Skeletal muscle satellite cell (primary cell): ENCODE measurements around the gene ZNF341.

Experiments used
- H3K27me3 ChIP-seq: 2 replicates; pipeline ENCODE4 v1.7.0; 2013; ENCODE audit warnings: low read length; ENCODE audit not compliant: control insufficient read depth, insufficient read depth
- H3K36me3 ChIP-seq: 2 replicates; pipeline ENCODE4 v1.7.0; 2013; ENCODE audit warnings: mild to moderate bottlenecking, control low read depth, low read length; ENCODE audit not compliant: insufficient read depth
- H3K4me1 ChIP-seq: 2 replicates; pipeline ENCODE4 v1.7.0; 2013; ENCODE audit warnings: low read length; ENCODE audit not compliant: control insufficient read depth, insufficient read depth
- H3K4me2 ChIP-seq: 2 replicates; pipeline ENCODE4 v1.7.0; 2013; ENCODE audit warnings: mild to moderate bottlenecking, low read length
- H3K4me3 ChIP-seq: 2 replicates; pipeline ENCODE4 v1.7.0; 2013; ENCODE audit warnings: low read length
- H3K9ac ChIP-seq: 2 replicates; pipeline ENCODE4 v1.7.0; 2013; ENCODE audit warnings: mild to moderate bottlenecking, low read depth, low read length, moderate library complexity
- H3K9me3 ChIP-seq: replicated peaks from 2 replicates; pipeline ENCODE4 v1.7.0; 2013; ENCODE audit warnings: mild to moderate bottlenecking, control low read depth, low read length

Gene ZNF341

DNA sequence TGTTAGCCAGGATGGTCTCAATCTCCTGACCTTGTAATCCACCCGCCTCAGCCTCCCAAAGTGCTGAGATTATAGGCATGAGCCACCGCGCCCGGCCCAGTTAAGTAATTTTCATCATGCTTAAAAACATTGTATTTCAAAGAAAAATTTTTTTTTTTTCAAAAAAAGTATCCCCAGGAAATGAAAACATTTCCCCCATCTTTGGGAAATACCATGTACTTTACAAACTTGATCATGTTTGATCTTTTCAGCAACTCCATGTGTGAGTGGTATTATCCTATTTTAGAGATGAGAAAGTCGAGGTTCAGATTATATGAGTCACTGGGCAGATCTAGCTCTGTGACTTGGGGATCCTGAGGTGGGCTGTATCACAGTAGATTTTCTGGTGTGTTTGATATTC, 91.2 kb downstream of the ZNF341 start:
- H3K4me2 ChIP-seq = no peak overlapping the region
- H3K27me3 ChIP-seq = no peaks in the 10 kb centered on the region
- H3K4me1 ChIP-seq = peaks cover 6% of the 10 kb centered on the region
- H3K9me3 ChIP-seq = no peaks in the 10 kb centered on the region
- no peak overlapping the region for H3K4me3 ChIP-seq
- no peaks in the 10 kb centered on the region for H3K36me3 ChIP-seq
- no peak overlapping the region for H3K9ac ChIP-seq

DNA sequence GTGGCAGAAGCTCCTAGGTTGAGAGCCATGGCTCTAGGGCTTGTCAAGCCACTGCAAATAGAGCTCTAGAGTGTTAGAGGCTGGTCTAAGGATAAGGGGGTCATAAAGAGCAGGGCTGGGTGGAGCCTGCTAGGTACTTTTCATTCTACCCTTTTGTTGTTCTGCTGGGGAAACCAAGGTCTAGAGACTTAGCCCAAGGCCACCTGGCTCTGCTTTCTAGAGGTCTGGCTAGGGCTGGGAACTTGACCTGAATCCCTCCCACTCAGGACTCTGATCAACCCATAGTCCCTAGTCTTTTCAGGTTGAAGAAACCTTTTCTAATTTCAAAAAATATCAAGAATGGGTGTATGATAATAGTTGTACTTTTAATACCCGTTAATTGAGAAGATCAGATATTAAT, 93.1 kb downstream of the ZNF341 start:
- H3K4me1 ChIP-seq = peaks cover 20% of the 10 kb centered on the region
- H3K4me3 ChIP-seq = no peak overlapping the region
- no peaks in the 10 kb centered on the region for H3K9me3 ChIP-seq

DNA sequence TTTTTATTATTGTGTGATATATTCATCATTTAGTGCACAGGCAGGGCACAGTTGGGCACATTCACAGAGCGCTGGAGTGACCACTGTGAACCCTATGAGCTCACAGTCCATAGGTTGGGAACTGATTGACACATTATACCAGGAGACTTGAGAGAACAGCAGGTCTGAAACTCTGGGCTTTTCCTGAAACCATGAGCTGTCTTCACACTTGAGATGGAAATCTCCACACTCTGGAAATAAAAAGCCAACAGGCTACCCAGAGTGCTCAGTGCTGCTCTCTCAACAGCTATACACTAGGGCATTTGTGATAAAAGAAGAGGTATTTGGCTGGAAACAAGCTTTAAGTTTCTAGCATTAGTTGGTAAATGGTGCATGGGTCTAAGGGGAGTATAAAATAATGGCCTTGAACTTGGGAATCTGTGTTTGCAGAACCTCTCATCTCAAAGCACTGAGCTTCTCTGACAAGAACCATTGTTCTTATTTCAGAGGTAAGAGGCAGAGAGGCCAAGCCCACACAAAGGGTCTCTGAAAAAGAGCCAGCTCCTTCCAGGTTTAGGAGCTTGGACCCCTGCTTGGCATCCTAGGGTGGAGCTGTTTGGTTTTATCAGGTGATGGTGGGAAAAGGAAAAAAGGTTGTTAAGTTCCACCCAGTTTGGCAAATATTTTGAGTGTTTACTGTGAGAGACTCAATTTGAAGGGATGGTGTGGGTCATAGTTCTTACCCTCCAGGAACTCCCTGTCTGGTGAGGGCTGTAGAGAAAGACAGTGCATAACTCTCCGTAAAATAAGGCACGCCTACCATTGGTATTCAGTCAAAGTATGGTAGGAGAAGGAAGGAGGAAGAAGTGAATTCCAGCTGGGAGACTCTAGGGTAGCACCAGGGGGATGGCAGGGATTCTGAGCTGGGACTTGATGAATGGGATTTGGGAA, 93.8 kb downstream of the ZNF341 start:
- H3K4me2 ChIP-seq = no peak overlapping the region
- H3K9me3 ChIP-seq = no peaks in the 10 kb centered on the region
- no peaks in the 10 kb centered on the region for H3K27me3 ChIP-seq
- no peaks in the 10 kb centered on the region for H3K36me3 ChIP-seq
- no peak overlapping the region for H3K4me3 ChIP-seq
- H3K9ac ChIP-seq = no peak overlapping the region
- peaks cover 27% of the 10 kb centered on the region for H3K4me1 ChIP-seq

More for the DNA sequence above, 93.1 kb downstream of the ZNF341 start:
- H3K27me3 ChIP-seq = no peaks in the 10 kb centered on the region
- H3K9ac ChIP-seq = no peak overlapping the region
- H3K4me2 ChIP-seq = no peak overlapping the region
- no peaks in the 10 kb centered on the region for H3K36me3 ChIP-seq

DNA sequence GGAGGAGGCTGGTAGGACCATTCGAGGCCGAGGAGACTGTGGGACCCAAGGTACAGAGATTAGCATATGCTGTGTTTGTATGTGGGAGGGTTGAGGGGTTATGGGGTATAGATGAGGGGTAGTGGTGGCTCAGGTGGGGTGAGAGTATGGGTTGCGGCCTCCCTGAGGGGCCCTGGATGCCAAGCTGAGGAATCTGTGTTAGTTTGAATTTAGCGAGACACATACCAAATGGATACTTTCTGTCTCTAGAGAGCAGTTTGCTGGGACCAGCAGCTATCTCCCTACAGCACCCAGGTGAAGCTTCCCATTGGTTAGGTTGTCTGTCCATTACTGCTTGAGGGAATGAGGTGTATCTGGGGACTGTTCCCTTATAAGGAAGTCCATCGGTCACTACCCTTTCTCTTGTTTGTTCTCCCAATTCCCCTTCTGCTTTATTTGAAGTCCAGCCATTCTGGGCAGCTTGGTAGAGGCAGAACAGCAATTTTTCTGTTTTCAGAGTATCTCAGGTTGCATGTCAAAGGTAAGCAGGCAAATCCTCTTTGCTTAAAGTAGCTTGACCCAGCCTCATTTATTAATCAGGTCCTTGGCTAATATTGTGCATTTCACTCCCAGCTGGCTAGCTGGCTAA, 94.6 kb downstream of the ZNF341 start:
- Histone ChIP-seq H3K9ac (no peak overlapping the region), H3K4me3 (no peak overlapping the region), H3K36me3 (no peaks in the 10 kb centered on the region), H3K27me3 (no peaks in the 10 kb centered on the region), H3K4me1 (peaks cover 28% of the 10 kb centered on the region), H3K4me2 (no peak overlapping the region), H3K9me3 (no peaks in the 10 kb centered on the region)

DNA sequence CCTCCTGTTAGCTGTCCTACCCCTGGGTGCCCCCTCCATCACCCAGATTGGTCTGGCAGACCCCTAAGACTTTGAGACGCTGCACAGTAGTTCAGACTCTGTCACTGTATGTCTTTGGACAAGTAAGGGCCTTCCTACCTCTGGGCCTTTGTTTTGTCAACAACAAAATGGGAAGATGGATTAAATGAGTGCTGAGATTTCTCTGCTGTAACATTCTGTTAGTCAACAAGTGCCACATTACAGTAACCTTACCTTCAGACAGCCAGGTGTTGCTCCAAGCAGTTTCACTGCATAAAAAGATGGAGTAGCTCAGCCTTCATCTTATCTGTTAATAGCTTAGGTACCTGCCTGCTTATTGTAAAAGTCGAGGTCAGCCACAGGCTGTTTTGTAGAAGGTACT, 95.3 kb downstream of the ZNF341 start:
- no peak overlapping the region for H3K9ac ChIP-seq
- H3K27me3 ChIP-seq = no peaks in the 10 kb centered on the region
- peaks cover 33% of the 10 kb centered on the region for H3K4me1 ChIP-seq
- no peaks in the 10 kb centered on the region for H3K9me3 ChIP-seq
- H3K4me2 ChIP-seq = no peak overlapping the region
- H3K36me3 ChIP-seq = no peaks in the 10 kb centered on the region
- H3K4me3 ChIP-seq = no peak overlapping the region

DNA sequence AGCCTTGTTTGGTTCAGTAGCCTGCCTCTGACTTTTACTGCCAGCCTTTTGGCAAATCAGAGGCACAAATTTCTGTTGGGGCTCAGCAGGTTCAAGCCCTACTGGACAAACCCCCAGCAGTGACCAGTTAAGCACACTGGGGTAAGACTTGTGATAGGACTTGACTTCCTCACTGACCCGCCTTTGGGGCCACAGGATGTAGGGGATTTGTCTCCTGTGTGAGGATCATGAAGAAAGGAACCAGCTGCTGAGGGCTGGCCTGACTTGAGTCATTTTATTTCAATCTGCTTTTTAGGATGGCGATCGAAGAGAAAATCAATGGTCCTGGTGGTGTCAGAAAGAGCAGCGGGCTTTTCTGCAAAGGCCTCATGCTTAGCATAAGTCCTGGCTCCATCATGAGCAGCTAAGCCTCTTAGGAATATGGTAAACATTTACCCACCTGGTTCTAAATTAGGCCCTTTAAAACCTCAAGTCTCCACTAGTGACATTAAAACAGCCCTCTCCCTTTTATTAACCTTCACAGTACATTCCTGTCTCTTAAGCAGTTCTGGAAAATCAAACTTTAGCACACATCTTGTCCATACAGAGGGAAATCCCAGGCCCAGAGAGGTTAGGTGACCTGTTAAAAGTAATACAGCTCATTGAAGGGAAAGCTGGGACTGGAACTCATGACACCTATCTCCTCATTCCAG, 96.0 kb downstream of the ZNF341 start:
- peaks cover 37% of the 10 kb centered on the region for H3K4me1 ChIP-seq
- no peaks in the 10 kb centered on the region for H3K36me3 ChIP-seq
- H3K9ac ChIP-seq = no peak overlapping the region

DNA sequence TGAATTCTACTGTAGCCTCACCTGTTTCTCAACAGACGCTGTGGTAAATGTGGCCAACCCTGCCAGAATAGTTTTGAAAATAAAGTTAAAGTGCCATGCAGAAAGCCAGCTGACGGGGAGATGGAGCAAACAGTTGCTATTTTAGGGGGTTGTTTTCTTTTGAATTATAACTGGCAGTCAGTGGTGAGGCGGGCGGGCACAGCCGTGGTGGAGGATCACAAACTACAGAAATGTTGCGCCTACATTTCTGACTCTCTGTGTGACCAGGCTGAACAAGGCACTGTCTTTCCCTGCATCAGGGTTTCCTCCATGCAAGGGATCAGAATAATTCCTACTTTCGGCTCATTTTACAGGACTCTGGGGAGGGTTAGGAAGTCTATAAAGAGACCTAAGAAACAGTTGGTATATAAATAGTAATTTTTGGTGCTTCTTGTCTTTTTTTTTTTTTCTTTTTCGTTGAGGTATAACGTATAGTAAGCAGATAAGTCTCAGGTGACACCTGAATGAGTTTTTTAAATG, 96.6 kb downstream of the ZNF341 start:
- H3K9ac ChIP-seq = no peak overlapping the region
- H3K36me3 ChIP-seq = no peaks in the 10 kb centered on the region
- peaks cover 37% of the 10 kb centered on the region for H3K4me1 ChIP-seq

More for the DNA sequence above, 96.0 kb downstream of the ZNF341 start:
- no peak overlapping the region for H3K4me3 ChIP-seq
- no peaks in the 10 kb centered on the region for H3K9me3 ChIP-seq
- H3K4me2 ChIP-seq = no peak overlapping the region
- no peaks in the 10 kb centered on the region for H3K27me3 ChIP-seq

DNA sequence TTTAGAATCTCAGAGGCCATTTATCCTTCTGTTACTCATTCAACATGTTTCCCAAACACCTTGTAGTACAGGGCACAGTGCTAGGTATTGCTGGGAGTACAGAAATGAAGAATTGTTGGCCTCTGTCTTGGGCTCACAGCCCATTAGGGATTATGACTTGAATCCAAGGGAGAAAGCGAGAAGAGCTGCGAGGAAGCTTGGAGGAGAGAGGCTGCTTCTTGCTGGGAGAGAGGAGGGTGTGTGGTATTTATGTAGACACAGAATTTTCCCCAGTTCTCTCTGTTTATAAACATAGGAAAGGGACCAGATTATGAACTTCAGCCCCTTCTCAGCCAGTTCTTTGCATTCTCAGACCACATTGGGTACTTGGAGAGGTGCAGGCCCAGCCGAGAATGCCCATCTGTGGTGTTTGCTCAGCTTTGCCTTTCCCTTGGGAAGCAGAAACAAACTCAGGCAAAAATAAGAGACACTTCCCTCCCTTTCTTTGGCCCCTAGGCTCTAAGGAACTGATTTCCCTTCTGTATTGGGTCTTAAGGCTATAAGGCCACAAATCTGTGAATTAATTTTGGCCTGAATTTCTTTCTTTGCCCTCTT, 97.3 kb downstream of the ZNF341 start:
- peaks cover 37% of the 10 kb centered on the region for H3K4me1 ChIP-seq
- H3K9me3 ChIP-seq = no peaks in the 10 kb centered on the region
- no peak overlapping the region for H3K4me3 ChIP-seq
- no peak overlapping the region for H3K9ac ChIP-seq
- H3K27me3 ChIP-seq = no peaks in the 10 kb centered on the region
- H3K4me2 ChIP-seq = no peak overlapping the region
- H3K36me3 ChIP-seq = no peaks in the 10 kb centered on the region

More for the DNA sequence above, 96.6 kb downstream of the ZNF341 start:
- H3K9me3 ChIP-seq = no peaks in the 10 kb centered on the region
- H3K4me3 ChIP-seq = no peak overlapping the region
- H3K27me3 ChIP-seq = no peaks in the 10 kb centered on the region
- H3K4me2 ChIP-seq = peak overlapping the region; percentile 10

DNA sequence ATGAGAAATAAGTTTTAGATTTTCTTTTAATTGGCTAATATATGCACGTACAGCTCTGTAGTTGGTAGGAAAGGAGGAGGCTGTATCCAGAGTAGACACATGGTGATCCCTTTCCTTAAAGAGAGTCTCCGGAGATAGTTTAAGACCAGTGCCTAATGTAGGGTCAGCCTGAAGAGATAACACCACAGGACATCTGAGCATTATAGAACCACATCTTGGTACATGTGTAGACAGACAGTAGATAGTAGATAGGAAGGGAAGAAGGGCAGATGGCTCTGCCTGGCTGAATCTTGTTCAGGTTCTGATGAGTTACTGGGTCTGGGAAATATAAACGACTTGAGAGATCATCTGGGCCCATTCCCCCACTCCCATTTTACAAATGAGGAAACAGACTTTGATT, 97.8 kb downstream of the ZNF341 start:
- Histone ChIP-seq H3K36me3 (no peaks in the 10 kb centered on the region), H3K4me1 (peaks cover 37% of the 10 kb centered on the region), H3K9ac (no peak overlapping the region)

DNA sequence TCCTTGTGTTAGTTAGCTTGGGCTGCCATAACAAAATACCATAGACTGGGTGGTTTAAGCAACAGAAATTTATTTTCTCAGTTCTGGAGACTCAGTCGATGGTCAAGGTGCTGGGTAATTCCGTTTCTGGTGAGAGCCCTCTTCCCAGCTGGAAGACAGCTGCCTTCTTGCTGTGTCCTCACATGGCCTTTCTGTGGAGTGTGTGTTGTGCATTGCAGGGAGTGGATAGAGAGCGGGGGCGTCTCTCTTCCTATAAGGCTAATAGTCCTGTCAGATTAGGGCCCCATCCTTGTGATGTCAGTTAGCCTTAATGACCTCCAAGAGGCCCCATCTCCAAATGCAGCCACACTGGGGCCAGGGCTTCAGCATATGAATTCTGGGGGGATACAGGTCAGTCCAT, 98.6 kb downstream of the ZNF341 start:
- Histone ChIP-seq H3K9ac (no peak overlapping the region), H3K4me1 (peaks cover 37% of the 10 kb centered on the region), H3K4me2 (no peak overlapping the region), H3K36me3 (no peaks in the 10 kb centered on the region), H3K9me3 (no peaks in the 10 kb centered on the region), H3K27me3 (no peaks in the 10 kb centered on the region), H3K4me3 (no peak overlapping the region)

More for the DNA sequence above, 97.8 kb downstream of the ZNF341 start:
- Histone ChIP-seq H3K4me2 (no peak overlapping the region), H3K27me3 (no peaks in the 10 kb centered on the region), H3K9me3 (no peaks in the 10 kb centered on the region), H3K4me3 (no peak overlapping the region)
